HG03175 (cell line): ENCODE data around the gene KRT79.

ENCODE experiments used
- ATAC-seq: cut with Tn5 transposase; IDR thresholded peaks from one replicate; pipeline ENCODE4 v1.9.1; 2021; ENCODE audit warnings: mild to moderate bottlenecking, moderate library complexity; ENCODE audit not compliant: unreplicated experiment

KRT79 gene

DNA sequence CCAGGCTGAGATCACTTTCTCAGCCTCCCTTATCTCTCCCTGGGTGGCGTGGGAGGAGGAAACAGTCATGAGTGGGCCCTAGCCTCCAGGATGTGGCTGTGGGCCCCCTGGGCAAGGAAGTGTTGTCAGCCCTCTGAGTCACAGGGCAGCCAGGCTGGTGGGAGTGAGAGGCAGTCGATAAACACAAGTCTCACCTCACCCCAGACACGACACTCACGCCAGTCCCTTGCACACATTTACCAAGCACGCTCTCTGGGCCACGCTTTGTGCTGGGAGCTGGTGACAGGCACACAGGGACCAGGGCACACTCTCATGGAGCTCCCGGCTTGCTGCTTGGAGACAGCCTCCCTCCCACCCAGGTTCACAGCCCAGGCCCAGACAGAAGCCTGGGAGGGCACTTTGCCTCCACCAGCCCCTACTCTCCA is 1.9 kb upstream of the KRT79 start:
- no peak for ATAC-seq

DNA sequence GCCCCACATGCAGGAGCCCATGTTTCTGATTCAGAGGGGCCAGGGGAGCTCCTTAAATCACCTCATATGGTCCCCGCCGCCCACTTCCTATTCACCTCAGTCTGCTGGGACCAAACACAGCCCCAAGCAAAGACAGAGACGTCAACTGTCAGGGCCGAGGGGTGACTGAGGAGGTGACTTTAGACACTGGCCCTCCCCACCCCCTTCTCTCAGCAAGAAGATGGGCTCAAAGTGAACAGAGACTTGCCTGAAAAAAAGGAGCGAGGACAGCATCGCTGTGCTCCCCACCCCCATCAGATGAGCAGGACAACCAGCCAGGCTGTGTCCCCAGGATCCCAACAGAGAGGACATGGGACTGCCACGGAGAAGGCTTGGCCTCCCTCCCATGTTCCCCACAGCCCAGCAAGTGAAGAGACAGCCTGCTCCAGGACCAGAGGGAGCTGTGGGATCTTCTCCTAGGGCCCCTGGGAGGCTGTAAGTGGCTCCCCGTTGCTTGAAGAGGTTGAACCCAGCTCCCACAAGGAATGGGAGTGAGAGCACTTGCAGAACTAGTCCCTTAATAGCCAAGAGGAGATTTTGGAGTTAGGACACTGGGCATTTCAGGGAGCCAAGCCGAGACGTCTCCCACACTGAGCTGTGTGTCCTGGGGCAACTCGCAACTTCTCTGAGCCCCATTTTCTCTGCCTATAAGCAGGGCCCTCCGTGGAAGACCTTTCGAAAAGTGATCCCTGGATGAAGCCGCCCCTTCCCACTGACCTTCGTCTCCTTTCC is 1.3 kb upstream of the KRT79 start:
- ATAC-seq = no peak

DNA sequence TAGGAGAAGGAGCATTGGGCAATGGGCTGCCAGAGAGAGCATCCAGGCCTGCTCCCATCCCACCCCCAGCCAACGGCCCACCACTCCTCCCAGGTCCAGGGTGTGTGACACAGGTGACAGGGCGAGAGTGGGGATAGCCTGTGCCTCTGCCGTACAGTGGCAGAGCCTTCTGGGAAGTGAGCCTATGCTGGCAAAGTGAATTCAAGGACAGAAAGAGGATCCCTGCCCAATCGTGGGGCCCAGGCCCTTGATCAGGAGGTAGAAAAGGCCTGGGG is 553 bp upstream of the KRT79 start:
- no peak for ATAC-seq

DNA sequence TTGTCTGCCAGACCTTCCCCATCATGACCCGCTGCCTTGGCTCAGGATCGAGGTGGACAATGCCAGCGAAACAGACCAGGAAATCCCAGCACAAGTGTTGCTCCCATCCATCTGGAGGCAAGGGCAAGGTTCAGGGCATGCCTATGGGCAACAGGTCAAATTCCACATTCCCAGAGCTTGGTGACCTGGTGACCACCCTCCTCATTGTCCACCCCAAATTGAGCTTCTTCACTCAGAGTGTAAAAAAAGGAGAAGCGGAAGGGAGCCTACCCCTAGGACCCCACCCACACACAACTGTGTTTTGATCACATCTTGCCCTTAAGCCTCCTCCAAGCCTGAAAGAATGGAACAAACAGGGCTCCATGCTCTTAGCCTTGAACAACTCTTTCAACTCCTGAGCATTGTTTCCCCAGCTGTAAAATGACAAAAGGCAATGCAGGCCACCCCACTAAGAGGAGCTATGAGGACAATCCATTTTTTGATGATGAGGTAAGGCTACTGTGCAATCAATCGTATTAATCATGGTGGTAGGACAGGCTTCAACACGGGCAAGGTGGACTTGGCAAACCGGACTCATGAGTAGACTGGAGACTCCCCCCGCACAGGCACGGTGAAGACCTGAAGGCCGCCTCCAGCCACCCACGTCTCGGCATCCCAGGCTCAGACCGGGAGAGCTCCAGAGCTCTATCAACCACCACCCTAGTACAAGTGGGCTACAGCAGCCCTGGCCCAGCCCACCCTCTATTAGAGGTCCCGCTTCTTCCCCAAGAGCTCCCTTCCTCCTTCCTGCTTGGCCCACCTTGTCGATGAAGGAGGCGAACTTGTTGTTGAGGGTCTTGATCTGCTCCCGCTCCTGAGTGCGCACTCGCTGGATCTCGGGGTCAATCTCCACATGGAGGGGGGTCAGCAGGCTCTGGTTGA is 866 bp downstream of the KRT79 start:
- no peak for ATAC-seq

DNA sequence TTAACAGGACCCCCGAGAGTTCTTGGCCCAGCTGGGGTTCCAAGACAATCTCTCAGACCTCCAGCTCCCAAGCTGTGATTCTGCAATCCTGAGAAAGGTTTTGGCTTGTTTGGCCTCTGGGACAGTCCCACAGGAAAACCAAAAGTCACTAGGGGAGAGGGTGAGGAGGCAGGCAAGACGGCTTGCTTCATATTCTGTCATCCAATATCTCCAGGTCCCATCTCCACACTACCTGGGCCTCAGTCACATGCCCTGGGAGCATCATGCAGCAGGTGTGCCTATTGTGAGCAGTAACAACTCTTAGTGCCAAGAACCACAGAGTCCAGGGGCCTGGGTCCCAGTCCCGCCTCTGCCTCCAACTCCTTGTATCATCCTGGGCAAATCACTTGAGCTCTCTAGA is 1.7 kb downstream of the KRT79 start:
- ATAC-seq = no peak

DNA sequence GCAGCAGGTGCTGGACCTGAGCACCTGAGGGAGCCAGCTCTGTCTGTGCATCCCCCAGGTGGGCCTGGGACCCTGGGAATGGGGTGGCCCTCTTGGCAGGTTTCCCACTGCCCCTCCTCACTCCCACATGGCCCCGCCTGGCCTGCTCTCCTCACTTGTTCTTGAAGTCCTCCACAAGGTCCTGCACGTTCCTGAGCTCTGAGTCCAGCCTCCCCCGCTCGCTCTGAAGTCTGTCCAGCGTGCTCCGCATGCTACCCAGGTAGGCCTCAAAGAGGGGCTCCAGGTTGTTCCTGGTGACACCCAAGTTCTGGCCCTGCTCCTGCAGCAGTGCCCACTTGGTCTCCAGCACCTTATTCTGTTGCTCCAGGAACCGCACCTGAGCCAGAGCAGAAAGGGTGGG is 2.9 kb downstream of the KRT79 start:
- no peak for ATAC-seq

DNA sequence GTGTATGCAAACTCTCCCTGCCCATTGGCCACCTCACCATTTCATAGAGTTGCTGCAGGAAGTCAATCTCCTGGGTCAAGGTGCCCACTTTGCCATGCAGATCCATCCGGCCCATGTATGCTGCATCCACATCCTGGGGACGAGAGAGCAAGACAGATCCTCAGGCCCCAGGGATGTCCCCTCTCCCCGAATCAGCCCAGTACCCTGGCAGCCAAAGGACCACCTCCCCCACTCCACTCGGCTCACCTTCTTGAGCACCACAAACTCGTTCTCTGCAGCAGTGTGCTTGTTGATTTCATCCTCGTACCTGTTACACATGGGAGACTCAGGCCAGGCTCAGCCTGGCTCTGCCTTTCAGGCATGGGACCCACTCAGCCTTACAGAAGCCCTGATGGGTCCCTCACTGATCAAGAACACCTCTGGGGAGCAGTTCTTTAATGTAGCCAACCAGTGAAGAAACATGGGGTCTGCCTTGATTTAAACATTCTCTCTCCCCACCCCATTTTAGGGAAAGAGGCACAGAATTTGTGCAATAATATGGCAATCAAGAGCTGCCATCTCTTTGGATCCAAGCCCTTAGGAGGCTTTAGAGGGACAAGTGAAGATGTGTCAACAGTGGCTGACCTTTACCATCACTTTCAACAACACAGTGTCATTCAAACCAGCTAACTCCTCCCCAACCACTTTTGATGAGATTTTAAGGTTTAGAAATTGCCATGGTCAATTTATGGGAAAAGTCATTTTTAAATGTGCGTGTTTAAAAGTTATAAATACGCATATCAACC is 3.9 kb downstream of the KRT79 start:
- ATAC-seq = no peak

DNA sequence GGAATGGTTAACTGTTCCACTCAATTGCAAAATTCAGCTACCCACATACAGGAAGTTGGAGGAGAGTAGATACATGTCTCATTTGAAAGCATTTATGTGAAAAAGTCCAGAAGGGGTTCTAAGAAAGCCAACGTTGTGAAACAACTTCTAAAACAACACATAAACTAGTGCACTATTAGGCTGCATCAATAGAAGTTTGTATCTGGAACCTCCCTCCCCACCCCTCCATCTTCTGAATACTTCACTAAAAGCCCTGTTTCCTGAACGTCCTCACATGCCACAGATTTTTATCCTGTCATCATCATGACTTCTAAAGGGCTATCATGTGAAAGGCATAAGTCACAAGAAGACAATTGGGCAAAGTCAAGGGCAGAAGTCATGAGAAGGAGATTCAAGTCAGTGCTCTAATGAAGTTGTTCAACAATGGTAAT is 5.5 kb downstream of the KRT79 start:
- no peak for ATAC-seq

DNA sequence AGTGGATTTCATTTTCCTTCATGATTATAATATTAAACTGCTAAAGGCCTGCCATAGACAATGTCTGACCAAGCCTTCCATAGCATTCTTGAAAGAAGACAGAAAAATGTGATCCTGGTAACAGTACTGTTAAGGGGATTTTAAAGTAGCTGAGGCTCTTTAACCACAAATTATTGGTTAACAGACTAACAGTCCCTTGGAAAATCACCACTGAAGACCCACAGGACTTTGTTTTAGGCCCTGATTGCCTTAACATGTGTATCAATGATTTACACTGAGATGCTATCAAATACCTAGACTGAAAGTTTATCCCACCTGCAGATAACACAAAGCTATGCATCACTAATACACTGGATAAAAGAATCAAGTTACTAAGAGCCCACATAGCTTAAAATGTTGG is 6.0 kb downstream of the KRT79 start:
- ATAC-seq = no peak

DNA sequence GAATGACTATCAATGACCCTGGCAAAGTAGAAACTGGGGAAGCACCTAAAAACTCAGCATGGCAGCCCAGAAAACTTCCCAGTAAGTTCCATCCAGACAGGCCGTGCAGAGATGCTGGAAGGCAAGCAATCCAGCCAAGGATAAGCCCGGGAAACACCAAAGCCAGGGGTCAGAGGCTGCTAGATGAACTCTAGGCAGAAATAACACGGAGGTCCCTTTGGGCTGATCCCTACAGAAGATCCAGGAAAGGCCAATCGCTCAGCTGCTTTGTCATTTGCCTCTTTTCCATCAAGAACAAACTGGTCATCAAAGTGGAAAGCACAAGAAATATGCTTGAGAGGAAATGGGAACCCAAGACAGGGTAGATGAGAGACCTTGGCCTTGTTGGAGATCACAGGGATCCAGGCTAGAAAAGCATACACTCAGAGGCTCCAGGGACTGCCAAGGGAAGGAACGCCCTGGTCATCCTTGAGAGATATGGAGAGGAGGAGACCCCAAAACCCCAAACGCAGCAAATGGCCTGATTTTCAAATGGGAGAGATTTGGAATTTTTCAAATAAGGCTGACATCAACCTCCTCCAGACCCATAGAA is 6.5 kb downstream of the KRT79 start:
- no peak for ATAC-seq

DNA sequence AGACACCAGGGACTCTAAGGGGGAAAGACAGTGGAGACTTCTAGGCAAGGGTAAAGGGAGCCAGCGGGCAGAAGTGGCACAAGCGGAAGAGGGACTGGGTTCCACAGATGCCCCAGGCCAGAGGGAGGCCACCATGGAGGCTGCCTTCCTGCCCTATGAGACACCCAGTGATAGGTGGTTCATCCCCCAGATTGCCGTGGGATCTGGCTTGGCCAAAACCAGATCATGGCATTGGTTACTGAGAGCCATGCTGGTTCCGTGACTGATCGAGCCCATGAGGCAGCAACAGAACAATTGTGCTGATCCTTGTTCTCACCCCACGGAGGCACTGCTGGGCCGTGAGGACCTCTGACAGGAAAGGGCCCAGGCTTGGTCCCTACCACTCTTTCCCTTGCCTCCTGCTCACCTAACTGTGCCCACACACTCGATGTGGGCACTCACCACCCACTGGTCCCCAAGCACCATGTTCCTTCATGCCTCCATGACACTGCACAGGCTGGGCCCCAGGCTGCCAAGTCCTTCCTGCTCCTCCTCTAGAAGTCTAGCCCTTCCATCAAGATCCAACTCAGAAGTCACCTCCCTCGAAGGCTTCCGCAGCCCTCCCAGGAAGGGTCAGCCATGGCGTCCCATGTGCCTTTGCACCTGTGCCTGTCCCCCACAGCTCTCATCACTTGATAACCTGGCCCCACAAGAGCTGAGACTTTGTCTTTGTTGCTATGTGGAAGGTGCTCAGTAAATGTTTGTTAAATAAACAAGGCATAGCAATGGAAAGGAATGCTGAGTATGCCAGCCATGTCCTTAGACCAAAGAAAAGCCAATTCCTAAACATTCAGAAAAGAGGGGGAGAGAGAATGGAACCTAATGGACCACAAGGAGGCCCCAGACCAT is 7.3 kb downstream of the KRT79 start:
- no peak for ATAC-seq

DNA sequence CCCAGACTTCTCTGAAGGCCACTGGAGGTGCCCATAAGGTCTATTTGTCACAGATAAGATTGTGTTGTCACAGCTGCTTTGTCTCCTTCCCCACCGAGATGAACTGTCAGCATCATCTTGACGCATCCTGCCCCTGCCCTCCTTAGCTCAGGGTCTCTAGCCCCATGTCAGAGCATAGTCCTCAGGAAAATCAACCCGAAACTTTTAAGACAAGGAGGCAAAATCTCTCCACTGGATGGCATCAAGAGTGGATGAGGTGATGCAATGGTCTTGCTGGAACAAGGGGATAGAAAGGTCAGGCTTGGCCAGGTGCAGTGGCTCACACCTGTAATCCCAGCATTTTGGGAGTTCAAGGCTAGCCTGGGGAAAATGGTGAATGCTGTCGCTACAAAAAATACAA is 8.2 kb downstream of the KRT79 start:
- ATAC-seq = no peak

DNA sequence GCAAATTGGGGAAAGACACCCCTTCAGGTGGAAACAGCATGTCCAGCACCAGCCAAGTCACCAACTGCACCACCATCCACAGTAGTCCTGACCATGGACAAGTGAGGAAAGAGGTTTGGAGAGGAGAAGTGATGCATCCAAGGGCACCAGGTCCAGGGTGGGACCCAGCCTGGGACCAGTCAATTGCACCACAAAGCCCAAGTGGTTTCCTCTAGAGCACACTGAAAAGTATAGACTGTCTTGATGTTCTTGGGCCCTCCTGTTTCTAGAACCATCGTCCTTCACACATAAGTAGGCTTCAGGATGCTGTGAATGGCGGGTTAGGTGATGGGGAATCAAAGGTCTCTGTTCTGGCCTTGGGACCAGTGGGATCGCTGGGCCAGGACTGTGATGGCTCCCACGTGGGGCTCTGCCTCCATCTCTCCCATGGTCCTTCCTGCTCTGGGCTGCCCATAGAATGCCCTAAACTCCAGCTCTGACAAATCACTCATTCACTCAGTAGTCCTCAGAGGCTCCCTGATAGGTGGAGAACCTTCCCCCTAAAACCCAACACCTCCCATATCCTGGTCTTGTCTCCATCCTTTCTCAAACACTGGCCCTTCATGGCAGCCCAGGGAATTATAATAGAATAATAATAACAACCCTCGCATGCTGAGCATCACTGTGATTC is 9.2 kb downstream of the KRT79 start:
- ATAC-seq = no peak

DNA sequence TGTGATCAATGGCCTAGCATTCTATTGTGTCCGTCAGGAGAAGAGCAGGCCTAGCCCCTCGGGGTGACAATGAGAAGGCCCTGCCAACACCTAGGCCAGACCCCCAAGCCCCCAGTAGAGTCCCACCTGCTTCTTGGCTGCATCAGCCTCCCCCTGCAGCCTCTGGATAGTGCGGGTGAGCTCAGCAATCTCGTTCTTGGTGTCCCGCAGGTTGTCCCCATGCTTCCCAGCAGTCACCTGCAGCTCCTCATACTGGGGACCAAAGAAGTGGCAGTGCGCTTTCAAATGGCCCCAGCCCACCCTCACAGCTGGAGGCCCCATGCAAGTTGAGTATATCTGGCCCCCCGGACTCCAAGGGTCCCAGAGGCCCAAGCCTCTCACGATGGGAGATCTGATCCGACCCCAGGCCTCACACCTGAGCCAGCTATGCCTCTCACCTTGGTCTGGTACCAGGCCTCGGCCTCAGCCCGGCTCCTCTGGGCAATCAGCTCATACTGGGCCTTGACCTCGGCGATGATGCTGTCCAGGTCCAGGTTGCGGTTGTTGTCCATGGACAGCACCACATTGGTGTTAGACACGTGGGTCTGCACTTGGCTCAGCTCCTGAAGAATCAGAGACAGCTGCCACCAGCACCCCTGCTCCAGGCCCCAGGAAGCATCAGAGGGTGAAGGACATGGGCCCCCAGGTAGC is 10.2 kb downstream of the KRT79 start:
- ATAC-seq = no peak

DNA sequence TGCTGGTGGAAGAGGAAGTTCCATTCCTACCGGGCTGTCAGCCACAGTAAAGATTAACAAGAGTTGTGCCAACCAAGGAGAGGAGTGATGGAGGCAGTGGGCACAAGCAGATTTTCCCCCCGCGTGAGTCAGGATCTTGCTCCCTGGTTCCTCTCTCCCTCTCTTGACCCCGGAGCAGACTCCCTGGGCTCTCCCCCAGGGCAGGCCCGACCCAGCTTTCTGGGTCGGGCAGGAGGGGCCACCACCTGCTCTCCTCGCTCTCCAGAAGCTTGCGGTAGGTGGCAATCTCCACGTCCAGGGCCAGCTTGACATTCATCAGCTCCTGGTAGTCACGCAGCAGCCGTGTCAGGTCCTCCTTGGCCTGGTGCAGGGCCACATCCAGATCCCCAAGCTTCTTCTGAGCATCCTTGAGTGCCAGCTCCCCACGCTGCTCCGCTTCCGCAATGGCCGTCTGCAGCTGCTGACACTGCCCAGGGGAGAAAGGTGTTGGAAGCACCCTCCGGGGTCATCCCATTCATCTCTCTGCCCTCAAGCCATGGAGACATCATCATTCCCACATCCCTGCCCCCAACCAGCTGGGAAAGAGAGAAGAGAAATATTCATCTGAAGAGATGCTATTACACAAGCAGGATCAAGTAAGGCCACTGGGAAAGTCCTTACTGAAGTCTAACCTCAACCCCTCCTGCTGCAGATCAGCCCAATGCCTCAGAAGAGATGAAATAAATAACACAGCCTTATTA is 11.2 kb downstream of the KRT79 start:
- ATAC-seq = no peak

DNA sequence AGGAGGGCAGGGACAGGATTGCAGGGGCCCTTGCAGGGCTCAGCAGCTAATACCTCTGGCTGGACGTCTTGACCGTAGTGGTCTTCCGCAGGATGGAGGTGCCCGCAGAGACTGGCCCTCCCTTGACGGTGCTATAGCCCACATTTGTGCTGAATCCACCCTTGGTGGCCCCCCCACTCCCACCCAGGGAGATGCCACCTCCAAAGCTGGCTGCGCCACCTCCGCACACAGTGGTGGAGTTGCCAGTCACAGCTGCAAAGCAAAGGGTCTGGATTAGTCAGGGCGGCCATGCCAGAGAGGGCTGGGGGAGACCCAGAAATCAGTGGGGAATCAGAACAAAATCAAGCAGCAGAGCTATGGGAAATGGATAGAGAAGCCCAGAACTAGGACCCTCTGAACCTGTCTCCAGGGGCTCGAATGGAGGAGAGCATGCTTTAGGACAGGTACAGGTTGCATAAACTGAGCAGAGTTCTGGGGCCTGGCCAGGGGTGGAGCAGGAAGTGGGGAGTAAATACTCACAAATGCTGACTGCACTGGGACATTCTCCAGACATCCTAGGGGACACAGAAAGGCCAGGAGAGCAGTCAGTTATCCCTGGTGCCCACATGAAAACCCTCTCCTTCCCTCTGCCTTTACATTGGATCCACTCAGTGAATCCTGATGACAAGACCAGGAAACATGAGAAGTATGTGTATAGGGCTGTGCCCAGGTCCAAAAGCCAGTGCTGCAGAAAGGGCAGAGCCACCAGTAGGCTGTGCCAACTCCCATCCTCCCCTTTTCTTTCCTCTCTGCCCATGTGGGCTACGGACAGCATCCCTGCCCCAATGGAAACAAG is 12.1 kb downstream of the KRT79 start:
- ATAC-seq = no peak

DNA sequence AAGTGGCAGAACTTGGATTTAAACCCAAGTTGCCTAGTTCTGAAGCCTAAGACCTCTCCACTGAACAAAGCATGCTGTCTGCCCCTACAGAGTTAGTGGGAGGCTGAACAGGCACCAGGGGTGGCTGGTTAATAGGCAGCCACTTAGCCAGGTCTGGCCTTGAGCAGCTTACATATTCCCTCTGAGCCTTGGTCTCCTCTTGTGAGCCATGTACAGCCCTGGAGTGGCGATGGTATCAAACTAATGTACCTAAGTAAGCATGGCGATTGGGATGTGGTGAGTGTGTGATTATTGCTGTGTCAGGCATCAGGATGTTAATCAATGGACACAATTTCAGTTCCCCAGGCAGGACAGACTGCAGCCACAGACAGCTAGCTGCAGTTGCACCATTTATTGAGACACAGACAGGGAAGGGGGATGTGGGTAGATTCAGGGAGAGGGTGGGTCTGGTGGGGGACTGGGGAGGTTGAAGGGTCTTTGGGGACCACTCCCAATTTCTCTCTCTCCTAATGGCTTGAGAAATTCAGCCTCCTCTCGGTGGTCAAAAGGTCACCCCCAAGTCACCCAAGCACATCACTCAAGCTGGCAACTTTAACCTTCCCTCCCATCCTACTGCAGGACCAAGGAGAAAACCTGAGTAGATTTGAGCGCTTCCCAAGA is 12.9 kb downstream of the KRT79 start:
- no peak for ATAC-seq
